Measurements from ENCODE around the gene RNH1. TPM values are rescaled to one million over a fixed set of nuclear protein-coding genes. Genes with fewer than 3 reads are reported as not detected.

Gene RNH1
- total RNA-seq (2021; fragmentation: NEBNext Ultra II Directional; extraction: Animal tissue kit (Norgen Biotek cat#: 25700)), result 49.8 and 53.4 TPM in 2 replicates
- 48.7 and 86.4 TPM in 2 replicates for polyA plus RNA-seq (2011; rRNA removed)
- polyA plus RNA-seq (2011; cell fraction: cytosol; rRNA removed), result 60.1 TPM
- polyA plus RNA-seq (2011; cell fraction: nucleus; rRNA removed), result 139 TPM
- polyA plus RNA-seq (2012, experiment 1 of 2), result 36.0 to 56.2 TPM (median 54.7 TPM) in 4 replicates
- 56.3 TPM for polyA plus RNA-seq (2012, experiment 2 of 2)
- 29.5 TPM for polyA plus RNA-seq (2013, experiment 1 of 2)
- 27.5 TPM for polyA plus RNA-seq (2013, experiment 2 of 2)
- polyA minus RNA-seq (2011; rRNA and poly(A)+ RNA removed), result 29.0 and 44.4 TPM in 2 replicates
- 38.3 TPM for polyA minus RNA-seq (2011; cell fraction: cytosol; rRNA and poly(A)+ RNA removed)
- 63.2 TPM for polyA minus RNA-seq (2011; cell fraction: nucleus; rRNA and poly(A)+ RNA removed)
- long read RNA-seq, experiment 1, partial matches to known transcripts, result 19 of 38 reads
- long read RNA-seq, experiment 1, other reads (novel, unspliced or antisense), result 8 of 38 reads
- long read RNA-seq, experiment 2, transcript RNH1-203 (10 exons, 1,722 nt), result major isoform, 11 of 49 reads
- long read RNA-seq, experiment 2, transcript RNH1-202 (10 exons, 1,791 nt), result major isoform, 11 of 49 reads
- long read RNA-seq, experiment 2, partial matches to known transcripts, result 1 of 49 reads
- long read RNA-seq, experiment 2, other reads (novel, unspliced or antisense), result 14 of 49 reads

DNA sequence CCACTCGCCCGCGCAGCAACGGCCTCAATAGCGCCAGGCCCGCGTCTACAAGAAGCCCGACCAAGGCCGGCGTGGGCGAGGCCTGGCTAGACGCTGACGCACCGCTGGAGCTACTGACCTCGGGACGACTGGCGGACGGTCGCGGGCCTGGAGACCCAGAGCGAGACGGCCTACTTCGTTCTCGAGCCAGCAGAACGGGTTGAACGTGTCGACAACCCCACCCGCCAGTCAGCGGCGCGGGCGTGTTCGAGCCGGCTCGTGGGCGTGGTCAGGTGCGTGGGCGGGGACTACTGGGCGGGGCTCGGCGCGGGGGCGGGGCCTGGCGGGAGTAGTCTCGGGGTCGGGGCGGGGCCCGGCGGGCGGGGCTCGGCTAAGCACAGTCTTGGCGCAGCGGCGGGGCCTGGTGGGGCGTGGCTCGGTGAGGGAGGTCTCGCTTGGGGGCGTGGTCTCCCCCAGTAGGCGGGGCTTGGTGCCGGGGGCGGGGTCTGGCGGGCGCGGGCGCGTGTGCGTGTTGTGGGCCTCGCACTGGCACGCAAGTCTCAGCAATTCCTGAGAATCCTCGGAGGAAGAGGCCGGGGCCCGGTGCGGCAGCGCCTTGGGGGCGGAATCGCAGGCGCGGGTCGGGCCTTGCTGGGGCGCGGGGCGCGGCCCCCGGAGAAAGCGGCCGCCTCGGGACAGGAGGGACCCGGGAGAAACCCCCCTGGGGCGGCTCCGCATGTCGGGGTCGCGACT lies at the start of gene RNH1:
Gene RNH1, minus strand, starts transcription at position 248 of the 732 bp plus-strand sequence. CDS start 5,080 bp downstream, outside the sequence.
- Histone ChIP-seq H3K4me1 (replicated peaks in 1 of 4; ENCODE audit: control insufficient read depth in 3 of 4, insufficient read depth in 4 of 4, low read length in 3 of 4) (peaks cover 0 to 9% (median 2%) of the 10 kb centered on the region in 4 experiments; a peak in 3 of 7 replicates), H3K9me3 (ENCODE audit: insufficient read depth in 2 of 2, low read depth in 1 of 2, low read length in 1 of 2) (no peaks in the 10 kb centered on the region), H3K56ac (replicated peaks; ENCODE audit: insufficient read length, low read depth, low read length) (peak within 1 kb of the TSS; percentile 96), H4K91ac (replicated peaks; ENCODE audit: insufficient read length, low read length) (peak within 1 kb of the TSS; percentile 95), H3K4me3 (ENCODE audit: extremely low read depth in 1 of 4, insufficient read depth in 2 of 4, low read depth in 3 of 4, low read length in 4 of 4) (peak within 1 kb of the TSS; percentile 76 to 96 (median 87)), H3K18ac (ENCODE audit: extremely low read depth, low read length) (peak within 1 kb of the TSS; percentile 99), H2BK20ac (ENCODE audit: low read length) (no peak within 1 kb of the TSS), H3K79me2 (ENCODE audit: control insufficient read depth in 1 of 2, insufficient read depth in 2 of 2, low read length in 2 of 2) (peaks cover 0 to 14% of the 10 kb centered on the region in 2 experiments; a peak in 1 of 4 replicates), H3K79me1 (ENCODE audit: low read depth, low read length) (peaks cover 2% of the 10 kb centered on the region; the same call in 1 of the 2 replicates), H4K5ac (ENCODE audit: insufficient read length, low read depth, low read length) (peak within 1 kb of the TSS; percentile 99), H3K23me2 (ENCODE audit: low read depth, low read length) (peaks cover 8% of the 10 kb centered on the region), H2AK5ac (ENCODE audit: low read depth, low read length) (no peak within 1 kb of the TSS), H3K23ac (ENCODE audit: insufficient read length) (no peak within 1 kb of the TSS), H4K20me1 (replicated peaks in 1 of 2; ENCODE audit: control insufficient read depth in 1 of 2, insufficient read depth in 2 of 2, low read length in 2 of 2) (peaks cover 0 to 6% of the 10 kb centered on the region in 2 experiments), H3K27ac (ENCODE audit: low read depth, low read length) (peak within 1 kb of the TSS; percentile 96), H3K14ac (ENCODE audit: insufficient read length) (no peak within 1 kb of the TSS), H2AFZ (ENCODE audit: low read length) (peak within 1 kb of the TSS; percentile 87; the same call in 1 of the 2 replicates), H3K36me3 (ENCODE audit: control insufficient read depth in 2 of 4, insufficient read depth in 4 of 4, low read length in 3 of 4) (no peaks in the 10 kb centered on the region; a peak in 1 of 8 replicates), H2BK15ac (ENCODE audit: low read length) (no peak within 1 kb of the TSS), H3K4me2 (ENCODE audit: insufficient read depth in 1 of 2, low read depth in 2 of 2, low read length in 2 of 2) (peak within 1 kb of the TSS; percentile 54 to 92), H2BK120ac (replicated peaks; ENCODE audit: low read depth, low read length) (peak within 1 kb of the TSS; percentile 64), H3K27me3 (replicated peaks in 1 of 4; ENCODE audit: control insufficient read depth in 3 of 4, extremely low read depth in 1 of 4, insufficient read depth in 3 of 4, low read length in 3 of 4) (no peaks in the 10 kb centered on the region), H3K4ac (replicated peaks; ENCODE audit: insufficient read length, low read depth, low read length) (no peak within 1 kb of the TSS), H2BK12ac (ENCODE audit: low read depth, low read length) (peak within 1 kb of the TSS; percentile 75; the same call in 1 of the 2 replicates), H3K9ac (replicated peaks in 1 of 4; ENCODE audit: extremely low read depth in 1 of 4, low read depth in 3 of 4, low read length in 3 of 4) (peak within 1 kb of the TSS; percentile 55 to 93 (median 82)), H4K8ac (ENCODE audit: extremely low read depth, insufficient read depth, low read length) (peak within 1 kb of the TSS; percentile 97), H2BK5ac (ENCODE audit: low read depth, low read length) (peak within 1 kb of the TSS; percentile 98)
- WGBS, 2 experiments (ENCODE audit: extremely low coverage in 1 of 2, insufficient coverage in 1 of 2, insufficient read length in 1 of 2, insufficient replicate concordance in 2 of 2, low coverage in 1 of 2, low lambda C conversion rate in 2 of 2, missing lambda C conversion rate in 1 of 2), result 0% methylated on average over 41 of the region's 93 CpGs; no CpG with 5 or more reads in 1 of the 2 experiments
- no peak for FAIRE-seq
- DNase-seq (ENCODE audit: low read depth in 1 of 2, low spot score in 2 of 2), result peak; percentile 73 to 99
- ChIA-PET POLR2A (ENCODE audit: partially characterized antibody) (interaction anchor here (0.5 to 7.1 kb wide), 18 partner anchors 9 to 352 kb away, joined by 3 to 41 read pairs (median 4); partner anchors contain the start of gene LRRC56), CTCF (ENCODE audit: partially characterized antibody) (interaction anchor here (0.6 to 1.4 kb wide), 2 partner anchors 48 to 1301 kb away, joined by 3 read pairs; no protein-coding TSS in a partner anchor)
- TF ChIP-seq ASH2L (IDR thresholded peaks at IDR 0.05; ENCODE audit: low read length), result peak; percentile 53
- no peak for TF ChIP-seq BACH1 (IDR thresholded peaks at IDR 0.05; ENCODE audit: low read length)
- TF ChIP-seq EP300 (IDR thresholded peaks at IDR 0.05; ENCODE audit: borderline replicate concordance in 1 of 2, low read depth in 2 of 2, low read length in 2 of 2), result no peak
- TF ChIP-seq EZH2 (IDR thresholded peaks at IDR 0.05; ENCODE audit: low read depth, low read length, severe bottlenecking), result no peak
- TF ChIP-seq RBBP5 (IDR thresholded peaks at IDR 0.05; ENCODE audit: borderline replicate concordance, low read depth, low read length), result 0 out of 2 replicates have a peak, but pooled peaks have one; percentile 4
- no peak for TF ChIP-seq GTF2F1 (IDR thresholded peaks at IDR 0.05; ENCODE audit: borderline replicate concordance, low read depth, low read length)
- no peak for TF ChIP-seq NRF1 (IDR thresholded peaks at IDR 0.05; ENCODE audit: low read depth, low read length)
- TF ChIP-seq BCL11A (IDR thresholded peaks at IDR 0.05; ENCODE audit: low read depth in 2 of 2, low read length in 2 of 2), result no peak

All from H1 (cell line).